HepG2 (cell line): Measurements from ENCODE around the gene ULK4. TPM values are rescaled to one million over a fixed set of nuclear protein-coding genes. Genes with fewer than 3 reads are reported as not detected.

Experiments used
- ATAC-seq: fragments of 200-7000 bp; cut with Tn5 transposase; 3 replicates; pipeline ENCODE4 v1.9.1; 2020; ENCODE audit warnings: mild to moderate bottlenecking, moderate library complexity
- BruUV-seq: library from RNA; stranded (reverse); fragments of 400-500 nt; replicated peaks from 2 replicates; lab custom pipeline; 2021; lab: Mats Ljungman, UMichigan
- CTCF ChIA-PET: fragments of 300-600 bp; formaldehyde crosslinking; extraction: SDS; loops from one replicate; lab custom pipeline; 2021; ENCODE audit warnings: low total read pairs, inconsistent platforms, low intra/inter-chr PET ratio; lab: Yijun Ruan, JAX
- POLR2A ChIA-PET: fragments of 350-600 bp; sonication (Branson Sonifier 250); formaldehyde crosslinking; loops from one replicate; lab custom pipeline; 2020; ENCODE audit warnings: antibody characterized with exemption, inconsistent platforms; lab: Yijun Ruan, JAX
- DNase-seq: peaks from one replicate; pipeline ENCODE4 v3.0.0-alpha.2; 2015; ENCODE audit warnings: low spot score
- FAIRE-seq: peaks from 3 replicates; lab custom pipeline; 2011; peaks lifted over from hg19 to GRCh38; lab: Jason Lieb, UNC
- H2AFZ ChIP-seq: one replicate; pipeline ENCODE4 v1.6.1; 2011; ENCODE audit warnings: low read length, inconsistent platforms
- H3K27ac ChIP-seq: fragments of 300-600 bp; 3 replicates; pipeline ENCODE4 v1.8.0; 2011; ENCODE audit warnings: mixed run types, mild to moderate bottlenecking, mixed read lengths, low read length, inconsistent platforms; ENCODE audit not compliant: insufficient read depth; ENCODE audit errors: extremely low read length
- H3K27me3 ChIP-seq, 2 experiments: fragments of 200-600 bp in 1 of 2; 2 replicates in 1 of 2; 3 replicates in 1 of 2; pipeline versions ENCODE4 v1.6.0 to v1.8.0; 2011; ENCODE audit warnings: low read length in 2 of 2, mild to moderate bottlenecking in 2 of 2, moderate library complexity in 2 of 2, inconsistent platforms in 1 of 2; ENCODE audit not compliant: insufficient read depth in 2 of 2, control insufficient read depth in 1 of 2
- H3K36me3 ChIP-seq, 2 experiments: fragments of 200-600 bp in 1 of 2; replicated peaks in 1 of 2; 2 replicates in 1 of 2; 3 replicates in 1 of 2; pipeline versions ENCODE4 v1.5.1 to v1.8.0; 2011; ENCODE audit warnings: low read length in 2 of 2, inconsistent platforms in 1 of 2; ENCODE audit not compliant: insufficient read depth in 2 of 2, control insufficient read depth in 1 of 2
- H3K4me1 ChIP-seq: 2 replicates; pipeline ENCODE4 v1.5.1; 2012; ENCODE audit warnings: low read length, inconsistent platforms; ENCODE audit not compliant: insufficient read depth
- H3K4me2 ChIP-seq: 2 replicates; pipeline ENCODE4 v1.6.0; 2011; ENCODE audit warnings: low read depth, low read length, inconsistent platforms
- H3K4me3 ChIP-seq, 3 experiments: fragments of 200-600 bp in 1 of 3; sonication (generic), shearing (Covaris generic) in 1 of 3; replicated peaks in 1 of 3; 2 replicates each; pipeline ENCODE4 v1.5.1; 2011 to 2016; ENCODE audit warnings: low read length in 3 of 3, inconsistent platforms in 2 of 3, low read depth in 2 of 3, mild to moderate bottlenecking in 2 of 3, control low read depth in 1 of 3, mixed read lengths in 1 of 3; ENCODE audit not compliant: insufficient read depth in 1 of 3
- H3K79me2 ChIP-seq: one replicate; pipeline ENCODE4 v1.6.1; 2011; ENCODE audit warnings: low read length, inconsistent platforms; ENCODE audit not compliant: insufficient read depth
- H3K9ac ChIP-seq: 2 replicates; pipeline ENCODE4 v1.6.0; 2011; ENCODE audit warnings: mild to moderate bottlenecking, low read depth, low read length, inconsistent platforms; ENCODE audit not compliant: insufficient read depth
- H3K9me3 ChIP-seq: 2 replicates; pipeline ENCODE4 v1.5.1; 2012; ENCODE audit warnings: mild to moderate bottlenecking, low read length
- H4K20me1 ChIP-seq: 2 replicates; pipeline ENCODE4 v1.6.0; 2011; ENCODE audit warnings: inconsistent platforms, mild to moderate bottlenecking, low read length, moderate library complexity; ENCODE audit not compliant: insufficient read depth
- ARID4A ChIP-seq: sonication (generic); formaldehyde crosslinking; IDR thresholded peaks from 2 replicates; pipeline ENCODE4 v1.5.0; 2020; ENCODE audit warnings: mild to moderate bottlenecking, missing genetic modification reagents, borderline replicate concordance
- DZIP1 ChIP-seq: sonication (generic); formaldehyde crosslinking; IDR thresholded peaks from 2 replicates; pipeline ENCODE4 v1.5.0; 2020; ENCODE audit warnings: mild to moderate bottlenecking, missing genetic modification reagents
- FOSL1 ChIP-seq: sonication (generic); formaldehyde crosslinking; IDR thresholded peaks from 2 replicates; pipeline ENCODE4 v1.9.0; 2021; ENCODE audit warnings: missing genetic modification reagents, borderline replicate concordance
- FOSL2 ChIP-seq: sonication (generic); formaldehyde crosslinking; IDR thresholded peaks from 2 replicates; pipeline ENCODE4 v1.4.0; 2020; ENCODE audit warnings: missing genetic modification reagents
- GLI4 ChIP-seq: sonication (generic); formaldehyde crosslinking; IDR thresholded peaks from 2 replicates; pipeline ENCODE4 v1.5.1; 2020; ENCODE audit warnings: missing genetic modification reagents, mild to moderate bottlenecking, moderate library complexity, borderline replicate concordance
- HNRNPH1 ChIP-seq: fragments of 200-400 bp; formaldehyde crosslinking; optimal IDR thresholded peaks from 2 replicates; pipeline ENCODE3; 2017; ENCODE audit warnings: mild to moderate bottlenecking, low read depth, low read length
- NR1H2 ChIP-seq: sonication (generic); formaldehyde crosslinking; IDR thresholded peaks from 2 replicates; pipeline ENCODE4 v1.8.1; 2022; ENCODE audit warnings: low read depth, missing genetic modification reagents, borderline replicate concordance
- RFX1 ChIP-seq: fragments of 450-650 bp; IDR thresholded peaks from 2 replicates; pipeline ENCODE4 v1.6.1; 2017
- SCMH1 ChIP-seq: sonication (generic); formaldehyde crosslinking; IDR thresholded peaks from 2 replicates; pipeline ENCODE4 v1.9.0; 2021; ENCODE audit warnings: missing genetic modification reagents, mild to moderate bottlenecking, borderline replicate concordance
- SNRNP70 ChIP-seq: fragments of 200-400 bp; formaldehyde crosslinking; IDR thresholded peaks from 2 replicates; pipeline ENCODE4 v1.6.1; 2017; ENCODE audit warnings: mild to moderate bottlenecking, low read depth, low read length, moderate library complexity
- TMF1 ChIP-seq: sonication (generic); formaldehyde crosslinking; IDR thresholded peaks from 2 replicates; pipeline ENCODE4 v1.8.1; 2022; ENCODE audit warnings: low read depth, missing genetic modification reagents
- TSC22D2 ChIP-seq: sonication (generic); formaldehyde crosslinking; IDR thresholded peaks from 2 replicates; pipeline ENCODE4 v1.5.1; 2020; ENCODE audit warnings: missing genetic modification reagents, mild to moderate bottlenecking, borderline replicate concordance
- UBTF ChIP-seq: sonication (generic); formaldehyde crosslinking; IDR thresholded peaks from 2 replicates; pipeline ENCODE4 v1.4.0; 2020; ENCODE audit warnings: mild to moderate bottlenecking, missing genetic modification reagents
- ZBTB20 ChIP-seq: sonication (generic); formaldehyde crosslinking; IDR thresholded peaks from 2 replicates; pipeline ENCODE4 v1.8.1; 2023; ENCODE audit warnings: missing genetic modification reagents, low read depth, mild to moderate bottlenecking, borderline replicate concordance
- ZNF232 ChIP-seq: sonication (generic); formaldehyde crosslinking; IDR thresholded peaks from 2 replicates; pipeline ENCODE4 v1.4.0; 2020; ENCODE audit warnings: missing genetic modification reagents, borderline replicate concordance
- WGBS: methylation state at CpG from one replicate; pipeline ENCODE4 v1.1.6; 2017; ENCODE audit warnings: low lambda C conversion rate; 5-methylcytosine and 5-hydroxymethylcytosine counted together
- in situ Hi-C: cut with HindIII; loops from 2 replicates; pipeline ENCODE4 v1.10.0; 2017; ENCODE audit warnings: low pct_unique_long_range_greater_than_20kb; ENCODE audit not compliant: extremely low pct_ligation_motif_present
- intact Hi-C: fragments of 100-400 bp; cut with micrococcal nuclease; formaldehyde crosslinking; loops from one replicate; pipeline ENCODE4 v1.10.0; 2022; ENCODE audit not compliant: unreplicated experiment
- polyA plus RNA-seq, 8 experiments: library from polyadenylated mRNA; depleted of rRNA in 3 of 8; stranded (reverse) in 7 of 8; unstranded in 1 of 8; fragments of >200 nt; fragmentation: Illumina TruSeq in 4 of 8; extraction: Trizol in 4 of 8; gene quantifications; 2 replicates each; pipeline versions ENCODE4 v1.2.1 to v1.2.3, GENCODE V29; 2011 to 2016; ENCODE audit warnings: low read depth in 4 of 8, missing spikeins in 1 of 8, mixed read lengths in 1 of 8; ENCODE audit not compliant: insufficient read depth in 1 of 8
- total RNA-seq, 5 experiments: library from RNA; depleted of rRNA; stranded (reverse); fragments of >200 nt; fragmentation: Illumina TruSeq; extraction: Trizol; gene quantifications; 2 replicates each; pipeline ENCODE4 v1.2.3, GENCODE V29; 2016; ENCODE audit warnings: low read depth in 1 of 5

The ULK4 gene
- total and polyA plus RNA-seq, 2 of the 13 experiments (the other 11 are each of a cell fraction or from before 2014, with no cell fraction given): 6.7 to 11.8 TPM

GRCh38 chr3:41956574-41956973, 5.3 kb downstream of the ULK4 start (continued):
- TF ChIP-seq TMF1: no peak
- TF ChIP-seq ZNF232 (CRISPR knock-in tag): no peak
- TF ChIP-seq GLI4 (CRISPR knock-in tag): no peak
- TF ChIP-seq RFX1: no peak
- no peak for TF ChIP-seq NR1H2 (CRISPR knock-in tag)
- no peak for TF ChIP-seq DZIP1 (CRISPR knock-in tag)
- no peak for TF ChIP-seq FOSL2

GRCh38 chr3:41955192-41955591, 6.7 kb downstream of the ULK4 start:
- peaks cover 2% of the 10 kb centered on the region for H3K4me1 ChIP-seq
- FAIRE-seq (no peak), ATAC-seq (no peak), DNase-seq (no peak)
- BruUV-seq: no TSS peak
- no peaks in the 10 kb centered on the region for H3K36me3 ChIP-seq
- peaks cover 5% of the 10 kb centered on the region for H3K79me2 ChIP-seq
- no peaks in the 10 kb centered on the region for H4K20me1 ChIP-seq
- CTCF ChIA-PET: no interaction called here
- H3K4me2 ChIP-seq: no peak overlapping the region
- POLR2A ChIA-PET: interaction anchor here (1.0 kb wide), 1 partner anchor 9 kb away, joined by 3 read pairs; no protein-coding TSS in a partner anchor
- H3K4me3 ChIP-seq: no peak overlapping the region
- H3K27ac ChIP-seq: no peak overlapping the region
- H3K9ac ChIP-seq: no peak overlapping the region
- WGBS: 93% methylated on average over 15 of the region's 18 CpGs
- in situ Hi-C loops: no loop called here
- H2AFZ ChIP-seq: no peak overlapping the region
- no peaks in the 10 kb centered on the region for H3K27me3 ChIP-seq
- no peaks in the 10 kb centered on the region for H3K9me3 ChIP-seq
- intact Hi-C loops: no loop called here
- TF ChIP-seq TSC22D2 (CRISPR knock-in tag) (no peak), SCMH1 (CRISPR knock-in tag) (no peak), SNRNP70 (no peak), HNRNPH1 (no peak), ARID4A (CRISPR knock-in tag) (no peak), FOSL1 (no peak), UBTF (CRISPR knock-in tag) (no peak), ZBTB20 (CRISPR knock-in tag) (no peak)
